CD4-positive, alpha-beta memory T cell (primary cell): Measurements from ENCODE around the gene TAF6. TPM values are rescaled to one million over a fixed set of nuclear protein-coding genes. Genes with fewer than 3 reads are reported as not detected.
"Not testable (repeated sequence)": the region's sequence is repeated elsewhere in the genome, so short reads cannot be mapped to it uniquely, and the experiment has no call there.

Experiments
- CTCF ChIA-PET: fragments of 350-600 bp; sonication (Branson Sonifier 250); formaldehyde crosslinking; loops from one replicate; lab custom pipeline; 2021; ENCODE audit warnings: inconsistent platforms; ENCODE audit not compliant: partially characterized antibody; lab: Charles Lee
- POLR2A ChIA-PET: fragments of 350-600 bp; sonication (Branson Sonifier 250); formaldehyde crosslinking; loops from one replicate; lab custom pipeline; 2021; ENCODE audit not compliant: partially characterized antibody; lab: Charles Lee
- DNase-seq, 5 donors: peaks; one replicate each; pipeline versions ENCODE4 v3.0.0 to v3.0.0-alpha.2; 2020 to 2022; ENCODE audit warnings: mixed read lengths in 1 of 5
- H3K27ac ChIP-seq: one replicate; pipeline ENCODE4 v1.7.0; 2013; ENCODE audit warnings: low read depth, low read length
- H3K27me3 ChIP-seq: 2 replicates; pipeline ENCODE4 v1.7.0; 2013; ENCODE audit warnings: mild to moderate bottlenecking, low read length, moderate library complexity; ENCODE audit not compliant: insufficient read depth
- H3K36me3 ChIP-seq: 2 replicates; pipeline ENCODE4 v1.7.0; 2013; ENCODE audit warnings: mild to moderate bottlenecking, low read length, moderate library complexity; ENCODE audit not compliant: insufficient read depth
- H3K4me1 ChIP-seq: 2 replicates; pipeline ENCODE4 v1.7.0; 2013; ENCODE audit warnings: mild to moderate bottlenecking, low read length, moderate library complexity; ENCODE audit not compliant: insufficient read depth
- H3K4me3 ChIP-seq, 2 donors: one replicate each; pipeline ENCODE4 v1.7.0; 2013; ENCODE audit warnings: low read length in 2 of 2, mild to moderate bottlenecking in 1 of 2
- H3K9me3 ChIP-seq, 2 donors: one replicate each; pipeline ENCODE4 v1.7.0; 2013; ENCODE audit warnings: low read length in 2 of 2, control low read depth in 1 of 2; ENCODE audit not compliant: control insufficient read depth in 1 of 2
- H3K27ac Mint-ChIP-seq, 7 donors: one replicate each; pipeline ENCODE4 v1.8.0; 2020 to 2021; ENCODE audit warnings: mixed read lengths in 7 of 7, mild to moderate bottlenecking in 6 of 7, inconsistent platforms in 3 of 7, moderate library complexity in 3 of 7
- H3K27me3 Mint-ChIP-seq, 2 donors: one replicate each; pipeline ENCODE4 v1.8.0; 2020 to 2021; ENCODE audit warnings: mixed read lengths in 2 of 2
- H3K36me3 Mint-ChIP-seq, 2 donors: one replicate each; pipeline ENCODE4 v1.8.0; 2020 to 2021; ENCODE audit warnings: mixed read lengths in 2 of 2, inconsistent platforms in 1 of 2, mild to moderate bottlenecking in 1 of 2
- H3K4me1 Mint-ChIP-seq, 4 donors: one replicate each; pipeline ENCODE4 v1.8.0; 2020 to 2021; ENCODE audit warnings: mixed read lengths in 4 of 4, mild to moderate bottlenecking in 1 of 4
- H3K4me3 Mint-ChIP-seq, 8 donors: one replicate each; pipeline ENCODE4 v1.8.0; 2020 to 2021; ENCODE audit warnings: mixed read lengths in 8 of 8, mild to moderate bottlenecking in 7 of 8, moderate library complexity in 6 of 8, inconsistent platforms in 3 of 8
- H3K9me3 Mint-ChIP-seq, 8 donors: one replicate each; pipeline ENCODE4 v1.8.0; 2020 to 2021; ENCODE audit warnings: mixed read lengths in 8 of 8, mild to moderate bottlenecking in 5 of 8, inconsistent platforms in 3 of 8, moderate library complexity in 1 of 8
- intact Hi-C: fragments of 100-400 bp; cut with micrococcal nuclease; formaldehyde crosslinking; loops from one replicate; pipeline ENCODE4 v1.15.1; 2023
- polyA plus RNA-seq, 2 donors: library from polyadenylated mRNA; unstranded; fragments of 300-500 nt; fragmentation: Illumina TruSeq; gene quantifications; one replicate each; pipeline ENCODE4 v1.2.3, GENCODE V29; 2021
- total RNA-seq, 2 experiments: library from RNA; stranded (reverse); gene quantifications; one replicate each; pipeline ENCODE4 v1.2.3, GENCODE V29; 2021

TAF6 gene
- total and polyA plus RNA-seq, 4 experiments from 2014 or later: 25.3 to 62.2 (median 48.4) TPM

GRCh38 chr7:100130220-100130607 is 11.1 kb upstream of the TAF6 start:
- H3K9me3 Mint-ChIP-seq, H3K4me3 ChIP-seq, H3K9me3 ChIP-seq, H3K4me3 Mint-ChIP-seq, H3K27me3 Mint-ChIP-seq, DNase-seq, H3K36me3 ChIP-seq, intact Hi-C loops, H3K27ac Mint-ChIP-seq, H3K27ac ChIP-seq, H3K36me3 Mint-ChIP-seq, H3K27me3 ChIP-seq: not testable (repeated sequence)
- ChIA-PET POLR2A (interaction anchor here (0.5 to 5.5 kb wide), 8 partner anchors 10 to 142 kb away, joined by 3 to 45 read pairs (median 4); partner anchors contain the start of genes AP4M1, CNPY4, COPS6 and LAMTOR4), CTCF (interaction anchor here (0.7 to 7.2 kb wide), 34 partner anchors 9 to 482 kb away, joined by 3 to 108 read pairs (median 5); partner anchors contain the start of genes AP4M1, AZGP1, CNPY4 and GJC3)
- peaks cover 33% of the 10 kb centered on the region for H3K4me1 ChIP-seq
- H3K4me1 Mint-ChIP-seq: peaks cover 12 to 36% (median 21%) of the 10 kb centered on the region in 4 donors

- H3K27ac ChIP-seq: no peak overlapping the region
- POLR2A ChIA-PET: interaction anchor here (0.6 to 5.5 kb wide), 15 partner anchors 9 to 513 kb away, joined by 3 to 45 read pairs (median 3); partner anchors contain the start of genes AP4M1, CNPY4, GPC2 and LAMTOR4
- no peaks in the 10 kb centered on the region for H3K27me3 Mint-ChIP-seq
Measured at GRCh38 chr7:100128637-100128963, 9.4 kb upstream of the TAF6 start.

GRCh38 chr7:100127866-100128636 is 8.9 kb upstream of the TAF6 start:
- H3K27ac ChIP-seq: peak overlapping the region; percentile 87
- peaks cover 42% of the 10 kb centered on the region for H3K4me1 ChIP-seq
- peak overlapping the region; percentile 77 to 99 (median 80) for H3K4me3 Mint-ChIP-seq
- intact Hi-C loops: loop anchor here (1.0 to 2.0 kb wide), 3 partner anchors 9 to 79 kb away; partner anchors contain the start of genes CNPY4, TAF6, ZNF3 and ZSCAN21
- CTCF ChIA-PET: interaction anchor here (0.6 to 7.2 kb wide), 12 partner anchors 18 to 215 kb away, joined by 3 to 56 read pairs (median 3); partner anchors contain the start of genes AP4M1, LAMTOR4, MCM7 and TRIM4
- H3K27me3 Mint-ChIP-seq: no peaks in the 10 kb centered on the region
- H3K27me3 ChIP-seq: no peaks in the 10 kb centered on the region
- DNase-seq: peak in 3 of 5 donors; percentile 9 to 25 (median 17)
- H3K9me3 ChIP-seq: no peaks in the 10 kb centered on the region
- peaks cover 0 to 3% (median 0%) of the 10 kb centered on the region in 8 donors for H3K9me3 Mint-ChIP-seq
- peaks cover 9% of the 10 kb centered on the region for H3K36me3 ChIP-seq
- peaks cover 0 to 19% of the 10 kb centered on the region in 2 donors for H3K36me3 Mint-ChIP-seq
- POLR2A ChIA-PET: interaction anchor here (0.6 to 5.5 kb wide), 14 partner anchors 8 to 513 kb away, joined by 3 to 45 read pairs (median 3); partner anchors contain the start of genes AP4M1, CNPY4, GPC2 and LAMTOR4
- peak overlapping the region; percentile 54 to 88 (median 85) for H3K27ac Mint-ChIP-seq
- peak overlapping the region; percentile 94 to 98 for H3K4me3 ChIP-seq
- H3K4me1 Mint-ChIP-seq: peaks cover 19 to 47% (median 30%) of the 10 kb centered on the region in 4 donors

More at GRCh38 chr7:100128637-100128963, 9.4 kb upstream of the TAF6 start:
- Mint-ChIP-seq H3K36me3 (peaks cover 0 to 19% of the 10 kb centered on the region in 2 donors), H3K4me1 (peaks cover 19 to 47% (median 30%) of the 10 kb centered on the region in 4 donors), H3K4me3 (peak overlapping the region; percentile 77 to 99 (median 80)), H3K9me3 (peaks cover 0 to 3% (median 0%) of the 10 kb centered on the region in 8 donors), H3K27ac (peak overlapping the region in 6 of 7 donors; percentile 64 to 88 (median 86))
- Histone ChIP-seq H3K4me3 (no peak overlapping the region), H3K4me1 (peaks cover 42% of the 10 kb centered on the region), H3K9me3 (no peaks in the 10 kb centered on the region), H3K36me3 (peaks cover 9% of the 10 kb centered on the region), H3K27me3 (no peaks in the 10 kb centered on the region)
- CTCF ChIA-PET: interaction anchor here (0.6 to 7.2 kb wide), 15 partner anchors 17 to 214 kb away, joined by 3 to 56 read pairs (median 4); partner anchors contain the start of genes AP4M1, LAMTOR4, MCM7 and TRIM4
- intact Hi-C loops: no loop called here
- DNase-seq: no peak

GRCh38 chr7:100126931-100127865 is 8.0 kb upstream of the TAF6 start, which contains the start of gene MBLAC1:
TSS of gene MBLAC1 (plus strand) at chr7:100126967. CDS start at chr7:100127396, 429 bp downstream.
- H3K36me3 Mint-ChIP-seq: peaks cover 0 to 24% of the 10 kb centered on the region in 2 donors
- Histone ChIP-seq H3K36me3 (peaks cover 9% of the 10 kb centered on the region), H3K4me1 (peaks cover 43% of the 10 kb centered on the region), H3K27ac (peak within 1 kb of the TSS; percentile 87), H3K9me3 (no peaks in the 10 kb centered on the region), H3K4me3 (peak within 1 kb of the TSS; percentile 94 to 98), H3K27me3 (no peaks in the 10 kb centered on the region)
- intact Hi-C loops: loop anchor here (1.0 to 2.0 kb wide), 4 partner anchors 8 to 78 kb away; partner anchors contain the start of genes CNPY4, TAF6, ZNF3 and ZSCAN21
- CTCF ChIA-PET: interaction anchor here (1.0 to 5.8 kb wide), 7 partner anchors 23 to 136 kb away, joined by 3 to 56 read pairs (median 3); partner anchors contain the start of genes AP4M1 and MCM7
- DNase-seq: peak; percentile 92 to 94 (median 93)
- POLR2A ChIA-PET: interaction anchor here (0.7 to 7.9 kb wide), 25 partner anchors 7 to 579 kb away, joined by 3 to 175 read pairs (median 4); partner anchors contain the start of genes AP4M1, CNPY4, COPS6 and LAMTOR4
- H3K9me3 Mint-ChIP-seq: peaks cover 0 to 3% (median 0%) of the 10 kb centered on the region in 8 donors
- peaks cover 20 to 46% (median 26%) of the 10 kb centered on the region in 4 donors for H3K4me1 Mint-ChIP-seq
- peak within 1 kb of the TSS; percentile 98 to 100 (median 100) for H3K27ac Mint-ChIP-seq
- no peaks in the 10 kb centered on the region for H3K27me3 Mint-ChIP-seq
- peak within 1 kb of the TSS; percentile 96 to 100 (median 99) for H3K4me3 Mint-ChIP-seq

- peaks cover 0 to 26% of the 10 kb centered on the region in 2 donors for H3K36me3 Mint-ChIP-seq
Measured at GRCh38 chr7:100126239-100126930, 7.2 kb upstream of the TAF6 start.

More at GRCh38 chr7:100126239-100126930, 7.2 kb upstream of the TAF6 start:
- CTCF ChIA-PET: interaction anchor here (1.0 to 1.8 kb wide), 6 partner anchors 22 to 213 kb away, joined by 3 to 5 read pairs (median 4); partner anchors contain the start of genes AP4M1 and MCM7
- no peaks in the 10 kb centered on the region for H3K27me3 Mint-ChIP-seq
- Histone ChIP-seq H3K9me3 (no peaks in the 10 kb centered on the region), H3K36me3 (peaks cover 9% of the 10 kb centered on the region), H3K4me1 (peaks cover 44% of the 10 kb centered on the region), H3K4me3 (peak overlapping the region; percentile 94 to 98), H3K27me3 (no peaks in the 10 kb centered on the region), H3K27ac (peak overlapping the region; percentile 87)
- peaks cover 0 to 3% (median 0%) of the 10 kb centered on the region in 8 donors for H3K9me3 Mint-ChIP-seq
- intact Hi-C loops: loop anchor here (1.0 to 2.0 kb wide), 2 partner anchors 26 to 78 kb away; partner anchors contain the start of gene ZSCAN21
- H3K4me3 Mint-ChIP-seq: peak overlapping the region; percentile 96 to 100 (median 99)
- no peak for DNase-seq
- H3K4me1 Mint-ChIP-seq: peaks cover 20 to 45% (median 27%) of the 10 kb centered on the region in 4 donors
- POLR2A ChIA-PET: interaction anchor here (0.7 to 7.9 kb wide), 22 partner anchors 11 to 580 kb away, joined by 3 to 175 read pairs (median 4); partner anchors contain the start of genes AP4M1, COPS6, LAMTOR4 and MCM7
- H3K27ac Mint-ChIP-seq: peak overlapping the region; percentile 98 to 100 (median 100)
